Epidermal melanocyte (primary cell): Measurements from ENCODE around the gene CEBPB.

Source experiments
- DNase-seq: peaks from one replicate; pipeline ENCODE4 v3.0.0; 2011; ENCODE audit warnings: low spot score; ENCODE audit not compliant: insufficient read length

CEBPB gene

DNA sequence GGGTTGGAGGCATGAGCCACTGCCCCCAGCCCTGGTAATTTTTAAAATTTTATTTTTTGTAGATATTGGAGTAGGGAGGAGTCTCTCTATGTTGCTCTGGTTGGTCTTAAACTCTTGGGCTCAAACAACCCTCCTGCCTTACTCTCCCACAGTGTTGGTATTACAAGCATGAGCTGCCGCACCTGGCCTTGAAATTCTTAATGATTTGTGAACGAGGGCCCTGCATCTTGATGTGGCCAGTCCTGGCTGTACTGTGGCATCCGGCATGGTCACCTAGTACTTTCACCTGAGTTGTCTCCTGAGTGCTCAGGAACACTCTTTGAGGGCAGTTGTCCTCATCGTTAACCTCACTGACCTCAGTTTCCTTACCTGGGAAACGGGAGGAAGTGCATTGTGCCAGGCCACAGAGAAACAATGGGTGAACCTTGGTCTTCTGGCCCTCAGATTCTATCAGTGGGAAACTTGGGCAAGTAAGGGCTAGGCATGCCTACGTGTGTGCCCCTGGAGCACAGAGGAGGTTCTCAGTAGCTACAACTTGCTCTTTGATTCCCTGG is 19.5 kb downstream of the CEBPB start:
- no peak for DNase-seq

DNA sequence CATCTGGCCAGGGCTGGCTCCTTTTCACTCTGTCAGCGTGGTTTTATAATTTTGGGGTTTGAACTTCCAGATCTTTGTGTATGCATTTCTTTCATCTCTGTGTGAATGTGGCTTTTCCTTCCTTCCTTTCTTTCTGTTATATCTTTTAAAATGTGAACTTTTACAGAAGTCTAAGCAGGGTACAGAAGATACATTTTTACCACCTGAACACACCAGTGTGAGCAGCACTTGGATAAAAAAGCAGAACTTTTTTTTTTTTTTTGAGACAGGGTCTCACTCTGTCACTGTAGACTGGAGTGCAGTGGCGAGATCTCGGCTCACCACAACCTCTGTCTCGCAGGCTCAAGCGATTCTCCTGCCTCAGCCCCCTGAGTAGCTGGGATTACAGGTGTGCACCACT is 20.5 kb downstream of the CEBPB start:
- DNase-seq: no peak

DNA sequence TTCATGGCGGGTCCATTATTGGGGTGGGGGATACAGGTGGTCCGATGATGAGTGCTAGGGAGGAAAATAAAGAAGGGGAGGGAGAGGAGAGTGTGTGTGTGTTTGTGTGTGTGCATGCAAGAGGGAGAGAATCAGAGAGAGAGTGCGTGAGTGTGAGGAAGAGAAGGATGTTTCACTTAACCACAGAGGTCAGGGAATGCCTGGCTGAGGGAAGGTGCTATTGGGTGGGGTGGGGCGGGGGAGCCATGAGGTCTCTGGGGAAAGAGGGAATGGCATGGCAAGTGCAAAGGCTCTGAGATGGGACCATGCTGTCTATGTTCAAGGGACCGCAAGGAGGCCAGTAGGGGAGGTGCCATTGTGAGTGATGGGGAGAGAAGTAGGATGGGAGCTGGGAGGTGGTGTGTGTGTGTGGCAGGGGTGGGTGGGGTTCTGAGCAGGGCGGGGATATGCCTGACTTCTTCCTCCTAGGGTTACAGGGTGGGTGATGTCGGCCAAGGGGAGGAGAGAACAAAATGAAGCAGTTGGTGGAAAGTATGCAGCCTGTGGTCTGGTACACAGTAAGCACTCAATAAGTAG is 23.0 kb downstream of the CEBPB start:
- no peak for DNase-seq

DNA sequence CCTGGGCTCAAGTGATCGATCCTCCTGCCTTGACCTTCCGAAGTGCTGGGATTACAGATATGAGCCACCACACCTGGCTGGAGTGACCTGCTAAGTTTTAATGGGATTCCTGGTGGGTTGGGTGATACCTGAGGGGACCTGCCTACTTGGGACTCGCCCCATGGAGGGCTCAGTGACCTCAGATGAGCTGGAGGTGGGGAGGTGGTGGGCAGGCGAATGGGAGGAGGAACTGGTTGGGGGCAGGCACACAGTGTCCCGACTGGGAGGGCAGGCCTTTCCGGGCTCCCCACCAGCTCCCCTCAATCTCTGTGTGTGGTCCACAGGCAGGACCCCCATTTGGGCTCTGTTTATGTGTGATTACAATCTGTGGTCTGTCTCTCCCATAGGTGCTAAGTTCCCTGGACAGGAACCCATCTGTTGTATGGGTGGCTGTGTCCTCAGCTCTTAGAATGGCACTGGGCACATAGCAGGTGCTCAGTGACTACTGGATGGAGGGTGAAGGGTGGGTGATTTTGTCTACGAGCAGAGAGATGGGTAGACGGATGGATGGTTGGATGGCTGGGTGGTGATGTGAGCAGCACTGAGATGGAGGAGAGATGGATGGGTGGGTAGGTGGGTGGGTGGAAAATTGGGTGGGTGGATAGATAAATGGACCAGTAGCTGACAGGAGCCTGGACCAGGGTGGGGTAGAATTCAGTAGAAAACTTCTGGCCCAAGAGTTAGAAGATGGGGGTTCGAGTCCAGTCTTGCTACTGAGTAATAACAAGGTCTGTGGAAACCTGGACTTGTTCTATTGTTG is 23.8 kb downstream of the CEBPB start:
- no peak for DNase-seq

DNA sequence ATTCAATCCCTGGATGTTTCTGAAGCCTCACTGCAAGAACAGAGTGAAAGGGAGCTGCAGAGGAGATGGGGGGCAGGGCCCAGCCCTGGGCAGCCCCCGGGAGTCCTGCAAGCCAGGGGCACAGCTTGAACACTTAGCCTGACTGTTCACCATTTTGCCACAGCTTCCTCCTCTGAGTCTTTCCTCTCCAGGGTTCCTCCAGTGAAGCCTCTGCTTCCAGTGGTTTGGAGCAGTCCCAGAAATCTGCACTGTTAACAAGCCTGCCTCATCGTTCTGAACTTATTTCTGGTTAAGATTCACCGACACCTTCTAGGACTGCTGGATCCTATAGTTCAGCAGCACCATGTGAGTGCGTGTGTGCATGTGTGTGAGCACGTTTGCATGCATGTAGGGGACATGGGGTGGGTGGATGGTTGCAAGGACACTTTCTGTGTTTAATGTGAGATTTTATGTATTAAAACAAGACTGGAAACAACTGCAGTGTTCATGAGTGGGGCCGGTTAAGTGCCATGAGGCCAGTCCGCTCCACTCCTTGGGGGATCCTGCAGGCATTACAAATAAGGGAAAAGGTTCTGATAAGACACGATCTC is 24.6 kb downstream of the CEBPB start:
- DNase-seq: no peak

DNA sequence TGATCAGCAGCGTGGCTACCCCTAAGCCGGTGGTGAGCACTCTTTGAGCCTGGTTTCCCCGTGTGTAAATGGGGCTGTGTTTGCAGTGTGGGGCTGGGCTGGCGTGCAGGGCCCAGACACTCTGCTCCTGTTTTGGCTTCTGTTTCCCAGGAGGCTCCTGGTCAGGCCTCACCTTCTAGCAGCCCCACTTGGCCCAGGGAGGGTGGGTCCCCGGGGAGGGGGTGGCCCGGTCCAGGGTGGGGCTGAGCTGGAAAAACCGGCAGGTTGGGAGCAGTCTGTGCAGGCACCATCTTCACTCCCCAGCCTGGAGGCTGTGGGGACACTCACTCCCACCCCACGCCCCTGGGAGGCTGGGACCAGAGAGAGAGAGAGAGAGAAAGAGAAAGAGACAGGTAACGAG is 25.3 kb downstream of the CEBPB start:
- DNase-seq: no peak

DNA sequence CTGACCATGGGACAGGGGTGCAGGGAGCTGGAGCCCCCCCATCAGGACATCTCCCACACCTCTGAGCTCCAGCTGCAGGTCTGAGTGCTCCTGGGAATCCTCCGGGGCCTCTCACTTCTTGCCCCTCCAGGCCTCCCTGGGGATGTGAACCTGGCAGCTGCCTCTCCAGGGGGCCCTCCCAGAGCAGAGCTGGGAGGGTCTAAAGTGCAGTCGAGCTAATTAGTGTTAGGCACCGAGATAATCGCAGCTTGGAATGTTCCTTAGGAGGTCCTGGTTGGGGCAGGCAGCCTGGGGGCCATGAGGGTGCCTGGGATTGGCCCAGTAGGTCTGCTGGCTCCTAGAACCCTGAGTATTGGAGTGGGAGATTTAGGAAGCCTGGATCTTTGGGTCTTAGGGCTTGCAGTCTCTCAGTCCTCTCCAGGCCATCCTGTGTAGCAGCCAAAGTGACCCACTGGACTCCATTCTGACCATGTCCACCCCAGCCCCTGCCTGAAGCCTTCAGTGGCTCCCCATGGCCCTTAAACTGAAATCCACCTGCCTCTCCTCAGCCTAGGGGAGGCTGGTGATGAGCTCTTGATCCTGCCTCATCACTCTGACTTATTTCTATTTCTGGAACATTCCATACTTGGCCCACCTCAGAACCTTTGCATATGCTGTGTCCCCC is 26.0 kb downstream of the CEBPB start:
- DNase-seq: no peak

DNA sequence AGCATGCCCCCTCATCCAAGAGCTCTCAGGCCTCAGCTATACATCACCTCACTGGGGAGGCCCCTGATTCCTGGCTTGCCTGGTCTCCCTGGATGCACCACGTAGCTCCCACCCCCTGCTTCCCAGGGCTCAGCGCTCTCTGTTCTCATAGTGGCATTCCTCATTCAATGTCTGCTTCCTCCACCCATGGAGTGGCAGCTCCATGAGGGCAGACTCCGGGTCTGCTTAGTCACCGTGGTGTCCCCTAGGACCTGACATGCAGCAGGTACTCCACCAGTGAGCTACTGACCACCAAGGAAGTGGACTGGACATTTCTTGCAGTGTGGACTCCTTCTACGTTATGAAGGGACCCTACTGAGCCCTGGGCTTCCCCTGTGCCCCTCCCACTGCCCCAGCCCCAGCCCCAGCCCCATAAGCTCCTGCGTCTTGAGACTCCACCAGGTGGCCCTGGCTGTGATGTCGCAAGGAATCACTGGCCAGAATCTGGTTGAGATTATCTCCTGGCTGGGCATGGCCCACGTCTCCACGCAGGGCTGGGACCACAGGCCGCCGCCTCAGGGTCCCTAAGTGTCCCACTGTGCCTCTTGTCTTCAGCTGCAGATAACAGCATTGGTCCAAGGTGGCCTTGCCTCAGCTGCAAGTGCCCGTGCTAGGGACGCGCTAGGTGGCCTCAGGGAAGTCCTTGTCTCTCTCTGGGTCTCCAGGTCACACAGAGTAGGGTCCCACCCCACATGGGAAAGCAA is 26.7 kb downstream of the CEBPB start:
- DNase-seq: no peak

DNA sequence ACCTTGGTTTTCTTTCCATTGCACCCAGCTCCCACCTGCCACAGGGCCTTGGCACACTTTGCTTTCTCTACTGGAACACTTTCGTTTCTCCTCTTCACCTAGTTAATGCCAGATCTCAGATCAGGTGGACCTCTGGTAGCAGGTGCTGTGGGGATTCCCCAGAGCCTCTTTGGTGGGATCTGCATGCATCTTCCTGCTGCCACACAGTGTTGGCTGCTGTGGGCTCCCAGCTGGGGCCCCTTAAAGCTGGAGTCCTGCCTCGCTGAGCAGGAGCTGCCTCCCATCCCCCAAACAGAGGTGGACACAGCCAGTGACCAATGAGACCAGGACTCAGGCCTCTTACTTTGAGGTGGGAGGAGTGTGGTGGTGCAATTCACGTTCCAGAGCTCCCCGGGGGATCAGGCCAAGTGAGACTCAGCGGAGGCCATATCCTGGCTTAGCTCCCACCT is 28.4 kb downstream of the CEBPB start:
- no peak for DNase-seq

- DNase-seq: no peak
Measured at GRCh38 chr20:50219600-50219999, 29.0 kb downstream of the CEBPB start.

- no peak for DNase-seq
Measured at GRCh38 chr20:50220093-50220893, 29.7 kb downstream of the CEBPB start.

- no peak for DNase-seq
Measured at GRCh38 chr20:50220894-50221365, 30.3 kb downstream of the CEBPB start.

DNA sequence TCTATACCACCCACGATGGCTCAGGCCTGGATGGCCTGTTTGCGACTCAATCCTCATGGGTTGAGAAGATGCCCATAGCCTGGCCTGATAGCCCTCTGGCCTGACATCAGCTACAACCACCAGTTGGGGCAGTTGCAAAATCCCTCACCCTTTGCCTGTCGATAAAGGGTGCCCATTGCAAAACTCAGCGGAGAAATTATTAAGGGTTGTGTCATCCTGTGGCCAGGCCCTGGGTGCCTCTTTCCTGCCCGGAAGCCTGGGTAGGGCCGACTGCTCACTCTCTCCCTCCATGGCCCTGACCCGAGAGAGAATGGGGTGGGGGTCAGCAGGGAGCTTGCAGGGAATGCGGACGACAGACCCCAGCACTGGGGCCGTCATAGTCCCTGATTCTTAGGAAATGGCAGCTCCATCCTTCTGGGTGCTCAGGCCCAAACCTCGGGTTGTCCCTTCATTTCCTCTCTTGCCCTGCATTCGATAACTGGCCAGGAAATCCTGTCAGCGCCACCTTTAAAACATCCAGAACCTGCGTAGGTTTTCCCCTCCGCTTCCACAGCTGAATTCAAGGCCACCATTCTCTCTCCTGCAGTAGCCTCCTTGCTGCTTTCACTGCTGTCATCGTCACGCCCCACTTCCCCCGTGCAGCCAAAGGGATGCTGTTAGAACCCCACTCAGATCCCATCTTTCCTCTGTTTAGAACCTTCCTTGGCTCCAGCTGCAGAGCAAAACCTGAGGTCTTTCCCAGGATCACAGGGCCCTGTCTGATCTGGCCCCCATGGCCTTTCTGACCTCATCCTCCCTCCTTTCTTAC is 31.1 kb downstream of the CEBPB start:
- DNase-seq: no peak

- DNase-seq: no peak
Measured at GRCh38 chr20:50222309-50223038, 31.8 kb downstream of the CEBPB start.

- no peak for DNase-seq
Measured at GRCh38 chr20:50223039-50224005, 32.7 kb downstream of the CEBPB start.

- DNase-seq: no peak
Measured at GRCh38 chr20:50224052-50224451, 33.4 kb downstream of the CEBPB start.

DNA sequence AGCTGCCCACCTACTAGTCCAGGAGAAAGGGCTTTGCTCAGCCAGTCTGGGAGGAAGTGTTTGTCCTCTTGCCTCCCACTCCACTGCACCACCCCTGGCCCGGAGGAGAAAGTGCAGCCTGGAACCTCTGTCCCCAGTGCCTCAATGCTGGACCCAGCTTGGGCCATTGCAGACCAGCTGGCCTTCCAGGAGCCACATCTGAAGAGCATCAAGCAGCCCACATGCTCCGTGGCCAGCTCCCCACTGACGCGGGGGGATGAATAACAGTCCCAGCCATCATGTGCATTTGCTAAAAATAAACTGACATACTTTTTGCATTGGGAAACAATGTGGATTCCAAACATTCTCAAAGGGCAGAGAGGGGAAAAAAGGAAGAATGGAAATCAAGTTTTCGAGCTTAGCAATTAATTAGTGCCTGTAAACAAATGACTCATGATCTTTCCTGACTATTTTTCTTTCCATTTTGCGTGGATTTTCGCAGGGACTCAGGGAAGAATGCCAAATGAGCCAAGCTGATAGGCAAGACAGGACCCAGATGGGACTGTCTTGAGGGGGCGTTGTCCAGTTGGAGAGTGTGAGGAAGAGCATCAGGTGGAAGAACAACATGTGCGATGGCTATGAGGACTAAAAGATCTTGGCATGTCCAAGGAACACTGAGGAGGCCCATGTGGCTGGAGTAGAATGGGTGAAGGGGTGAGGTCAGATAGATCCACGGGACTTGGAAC is 34.1 kb downstream of the CEBPB start:
- DNase-seq: peak; percentile 93
